Measurements from ENCODE around the gene PARVG.

- TF ChIP-seq CTCF (IDR thresholded peaks at IDR 0.05) = no peak
- no peak for TF ChIP-seq POLR2A (IDR thresholded peaks at IDR 0.05)
- TF ChIP-seq EP300 (IDR thresholded peaks at IDR 0.05) = no peak
Measured at GRCh38 chr22:44237290-44237689, 56.6 kb downstream of the PARVG start.
